NOMO-1 treated with DMSO at 0.1 percent for 48 hours (cell line): ENCODE data around the gene EOGT.

Experiments
- DNase-seq: peaks from one replicate; lab custom pipeline; 2025; ENCODE audit not compliant: unreplicated experiment; lab: John Stamatoyannopoulos, UW

Gene EOGT

DNA sequence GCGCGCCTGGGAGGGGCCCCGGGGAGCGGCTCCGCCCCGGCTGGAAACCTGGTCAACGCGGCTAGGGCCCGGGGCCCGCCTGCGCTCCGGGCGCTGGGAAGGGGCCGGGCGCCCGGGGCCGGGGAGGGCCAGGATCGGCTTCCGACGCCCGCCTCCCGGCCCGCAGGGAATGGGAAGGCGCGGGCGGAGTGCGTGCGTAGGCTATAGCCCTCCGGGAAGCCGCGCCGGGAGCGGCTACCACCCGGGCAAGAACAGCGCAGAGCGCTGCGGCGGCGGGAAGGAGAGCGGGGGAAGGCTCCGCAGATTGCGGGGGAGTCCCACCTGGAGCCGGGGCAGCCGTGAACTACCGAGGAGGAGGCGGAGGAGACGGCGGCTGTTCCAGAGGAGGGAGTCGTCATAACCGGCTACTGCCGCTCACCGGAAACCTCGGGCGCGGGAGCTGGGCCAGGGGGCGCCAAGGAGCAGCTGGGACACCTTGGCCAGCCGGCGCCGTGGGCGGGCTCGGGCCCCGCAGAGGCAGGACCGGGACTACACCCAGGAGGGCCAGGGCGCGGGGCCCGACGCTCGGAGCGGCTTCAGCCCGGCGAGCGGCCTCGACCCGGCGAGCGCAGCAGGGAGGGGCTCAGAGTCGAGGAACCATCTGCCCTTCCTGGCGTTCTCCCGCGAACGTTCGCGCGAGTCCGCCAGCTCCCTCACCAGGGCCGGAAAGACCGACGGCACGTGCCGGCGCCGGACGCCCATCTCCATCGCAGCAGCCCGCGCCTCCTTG is at the start of gene EOGT:
EOGT (minus strand) TSS at position 432 of the 769 bp plus-strand sequence. CDS start 3,838 bp downstream, outside the sequence.
- peak; percentile 69 for DNase-seq

DNA sequence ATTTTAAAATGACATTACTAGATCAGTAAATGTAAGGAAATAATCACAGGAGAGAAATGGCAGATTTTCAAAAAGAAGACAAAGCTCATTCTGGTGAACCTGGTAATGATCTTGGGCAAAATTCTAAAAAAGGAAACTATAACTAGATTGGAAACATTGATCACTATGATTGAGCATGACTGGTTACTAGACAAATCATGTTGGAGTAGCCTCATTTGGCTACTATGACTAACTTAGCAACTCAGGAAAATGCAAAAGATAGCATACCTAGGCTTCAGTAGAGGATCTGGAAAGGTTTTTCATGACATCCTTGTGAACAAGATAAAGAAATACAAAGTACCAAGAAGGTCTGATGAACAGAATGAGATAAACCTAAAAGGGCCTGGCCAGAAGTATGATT is 46.2 kb upstream of the EOGT start:
- DNase-seq: no peak

DNA sequence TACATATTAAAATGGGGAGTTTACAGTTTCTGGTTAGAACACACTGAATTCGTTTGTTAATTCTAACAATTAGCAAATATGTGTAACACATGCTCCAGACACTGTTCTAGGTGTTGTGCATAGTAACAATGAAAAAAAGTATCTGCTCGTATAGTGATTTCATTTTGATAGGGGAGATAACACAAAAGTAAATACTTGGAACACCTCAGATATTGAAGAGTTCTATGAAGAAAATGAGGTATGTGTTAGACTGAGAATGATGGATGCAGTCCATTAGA is 45.4 kb upstream of the EOGT start:
- DNase-seq: no peak

DNA sequence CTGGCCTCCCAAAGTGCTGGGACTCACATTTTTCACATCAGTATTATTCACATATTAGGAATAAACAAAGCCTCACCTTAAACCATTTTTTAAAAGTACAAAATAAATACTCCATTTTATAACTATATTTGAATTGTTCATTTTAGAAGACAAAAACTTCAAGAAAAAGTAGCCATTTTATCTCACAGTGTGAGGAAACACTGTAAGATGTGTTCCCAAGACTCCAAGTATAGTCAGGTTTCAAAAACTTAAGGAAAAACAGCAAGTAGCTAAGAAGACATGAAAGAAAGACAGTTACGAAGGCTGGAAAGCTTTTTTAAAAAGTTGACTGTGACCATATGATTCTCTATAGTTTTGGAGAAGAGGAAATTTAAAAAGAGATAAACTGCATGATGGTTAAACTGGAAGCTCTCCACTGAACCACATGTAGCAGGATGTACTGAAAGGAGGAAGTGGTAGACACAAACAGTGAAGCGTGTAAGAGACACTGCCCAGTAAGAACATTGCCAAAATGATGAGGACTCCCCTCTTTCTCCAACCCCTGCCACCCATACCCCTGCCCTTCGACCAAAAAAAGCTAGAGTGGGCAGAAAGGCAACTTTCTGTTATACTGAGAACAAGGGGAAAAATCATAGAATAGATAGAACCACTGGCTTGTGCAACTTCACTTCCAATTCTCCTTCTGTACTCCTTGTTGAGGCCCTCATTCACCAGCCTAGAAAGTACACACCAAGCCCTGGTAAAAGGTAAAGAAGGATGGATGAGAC is 44.9 kb upstream of the EOGT start:
- DNase-seq: peak; percentile 58

DNA sequence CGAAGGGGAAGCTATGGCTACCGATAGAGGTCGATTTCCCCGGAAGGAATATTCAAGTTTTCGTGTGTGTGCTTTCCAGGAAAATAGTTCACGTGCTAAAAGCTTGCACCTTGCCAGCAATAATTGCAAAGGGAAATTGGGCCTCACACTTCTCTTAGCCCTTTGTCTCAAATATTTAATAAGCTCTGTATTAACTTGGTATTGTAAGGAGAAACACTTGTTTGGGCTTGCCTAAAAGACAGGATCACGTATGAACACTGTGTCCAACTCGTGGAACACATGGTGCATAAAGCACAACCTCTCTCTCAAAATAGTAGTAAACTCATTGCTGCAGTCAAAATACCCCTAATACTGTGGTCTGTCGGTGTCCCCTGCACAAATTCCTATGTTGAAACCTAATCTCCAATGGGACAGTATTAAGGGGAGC is 39.0 kb upstream of the EOGT start:
- no peak for DNase-seq

DNA sequence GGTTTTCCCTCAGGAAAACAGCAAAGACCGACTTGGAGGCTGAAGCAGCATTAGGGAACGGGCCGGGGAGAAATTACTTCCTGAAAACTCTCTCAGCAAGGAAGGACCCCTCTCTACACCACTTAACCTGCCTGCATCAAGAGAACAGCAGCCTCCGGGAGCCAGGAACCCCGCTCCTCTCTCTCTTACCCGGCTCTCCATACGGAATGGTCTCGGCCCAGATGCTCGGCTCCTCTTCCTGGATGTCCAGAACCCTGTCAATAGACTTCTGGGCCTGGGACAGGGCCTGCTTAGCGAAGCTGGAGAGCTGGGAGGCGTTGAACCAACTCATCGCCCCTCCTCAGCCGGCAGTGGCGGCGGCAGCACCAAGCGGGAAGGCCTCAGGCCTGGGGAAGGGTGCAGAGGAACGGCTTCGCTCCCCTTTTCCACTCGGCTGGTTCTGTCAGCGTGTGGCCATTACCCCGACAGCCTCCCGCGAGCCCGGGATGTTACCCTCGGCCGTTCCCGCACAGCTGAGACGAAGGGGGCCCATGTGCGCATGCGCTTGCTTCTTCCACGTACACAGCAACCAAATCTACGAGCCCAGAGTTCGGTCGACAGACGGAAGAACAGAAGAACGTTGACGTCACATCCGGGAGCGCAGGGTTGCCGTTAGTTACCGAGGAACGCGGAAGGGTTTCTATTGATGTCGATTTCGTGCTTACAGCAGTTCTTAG is 38.4 kb upstream of the EOGT start, which contains the start of gene TMF1:
TMF1 (minus strand) TSS at position 578 of the 716 bp plus-strand sequence; CDS start at position 331, 247 bp downstream.
- DNase-seq: no peak

DNA sequence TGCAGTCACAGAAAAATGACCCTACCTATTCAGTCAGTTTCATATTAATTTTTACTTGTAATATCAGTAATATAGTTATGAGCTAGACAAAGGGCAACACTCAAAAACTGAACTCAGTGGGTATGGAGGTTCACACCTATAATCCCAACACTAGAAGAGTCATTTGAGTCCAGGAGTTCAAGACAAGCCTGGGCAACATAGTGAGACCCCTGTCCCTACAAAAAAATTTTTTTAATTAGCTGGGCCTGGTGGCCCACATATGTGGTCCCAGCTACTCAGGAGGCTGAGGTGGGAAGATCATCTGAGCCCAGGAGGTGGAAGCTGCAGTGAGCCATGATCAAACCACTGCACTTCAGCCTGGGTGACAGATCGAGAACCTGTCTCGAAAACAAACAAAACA is 35.5 kb upstream of the EOGT start:
- DNase-seq: no peak

DNA sequence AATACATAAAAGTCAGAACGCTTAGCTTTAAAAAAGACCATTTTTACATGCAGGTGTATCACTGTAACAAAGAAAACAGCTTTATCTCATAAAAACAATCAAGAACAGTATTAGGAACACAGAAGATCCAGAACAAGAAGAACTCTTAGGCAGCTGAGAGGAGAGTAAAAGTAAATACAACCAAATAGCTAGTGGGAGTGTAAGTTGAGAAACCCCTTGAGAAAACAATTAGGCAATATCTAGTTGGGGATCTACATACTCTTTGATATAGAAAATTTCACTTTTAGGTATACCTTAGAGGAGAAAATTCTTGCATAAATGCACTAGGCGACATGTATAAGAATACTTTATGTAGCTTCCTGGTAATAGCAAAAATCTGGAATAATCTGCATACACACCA is 31.1 kb upstream of the EOGT start:
- DNase-seq: no peak

DNA sequence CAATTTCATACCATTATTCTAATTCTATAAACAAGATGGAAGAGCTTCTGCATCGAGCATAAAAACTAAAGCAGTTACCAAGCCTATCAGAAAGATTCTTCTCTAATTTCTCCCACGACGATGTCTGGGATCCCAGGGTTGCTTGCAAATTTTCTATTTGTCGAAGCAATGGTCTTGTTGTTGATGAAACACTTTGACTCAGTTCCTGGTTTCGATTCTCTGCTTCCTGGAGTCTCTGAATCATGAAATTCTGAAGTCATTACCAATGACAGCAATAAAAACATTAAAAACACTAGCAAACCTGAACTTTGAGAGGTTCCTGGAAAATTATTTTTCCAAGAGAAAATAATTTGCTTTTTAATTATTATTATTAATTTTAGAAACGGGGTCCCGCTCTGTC is 20.0 kb upstream of the EOGT start:
- peak; percentile 81 for DNase-seq

DNA sequence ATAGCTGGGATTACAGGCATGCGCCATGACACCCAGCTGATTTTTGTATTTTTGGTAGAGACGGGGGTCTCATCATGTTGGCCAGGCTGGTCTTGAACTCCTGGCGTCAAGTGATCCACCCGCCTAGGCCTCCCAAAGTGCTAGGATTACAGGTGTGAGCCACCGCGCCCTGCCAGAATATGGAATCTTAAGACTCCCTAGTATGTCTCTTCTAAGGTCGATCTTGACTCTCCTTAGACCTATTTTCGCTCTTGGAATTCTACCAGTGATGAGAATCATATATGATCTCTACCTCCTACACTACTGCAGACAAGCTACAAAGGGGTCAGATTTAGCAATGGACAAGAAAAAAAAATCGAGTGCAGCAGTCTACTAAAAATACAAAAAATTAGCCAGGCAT is 19.3 kb upstream of the EOGT start:
- DNase-seq: no peak

DNA sequence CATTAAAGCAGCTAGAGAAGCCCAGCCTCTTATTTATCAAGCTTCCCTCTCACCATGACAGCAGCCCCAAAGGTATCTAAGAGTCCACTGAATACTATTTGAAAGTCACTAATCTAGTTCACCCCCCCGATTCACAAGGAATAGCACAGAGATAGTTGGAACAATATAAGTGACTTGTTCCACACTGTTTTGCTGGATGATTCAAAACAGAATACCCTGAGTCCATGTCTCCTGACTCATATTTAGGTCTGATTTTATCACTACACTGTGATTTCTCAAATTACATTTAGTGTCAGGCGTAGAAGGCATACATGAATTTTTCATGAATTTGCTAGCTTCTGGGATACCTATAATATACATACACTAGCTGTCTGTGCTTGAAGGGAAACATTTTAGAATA is 18.7 kb upstream of the EOGT start:
- DNase-seq: no peak

DNA sequence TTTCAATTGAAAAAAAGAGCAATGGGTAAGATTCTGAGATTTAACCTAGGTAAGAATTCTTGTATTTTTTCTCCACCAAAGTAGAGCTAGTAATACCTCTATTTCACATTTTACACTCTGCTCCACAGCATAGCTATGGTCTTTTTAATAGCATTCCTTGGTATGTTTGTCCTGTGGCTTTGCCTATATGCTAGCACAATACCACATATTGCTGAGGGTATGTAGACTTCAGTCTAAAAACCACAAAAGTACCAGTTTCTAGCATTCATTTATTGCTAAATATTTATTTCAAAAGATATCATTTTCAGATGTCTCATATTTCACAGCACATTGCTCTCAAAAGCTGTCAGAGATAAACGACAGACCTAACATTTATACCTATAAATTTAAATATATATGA is 18.2 kb upstream of the EOGT start:
- no peak for DNase-seq

DNA sequence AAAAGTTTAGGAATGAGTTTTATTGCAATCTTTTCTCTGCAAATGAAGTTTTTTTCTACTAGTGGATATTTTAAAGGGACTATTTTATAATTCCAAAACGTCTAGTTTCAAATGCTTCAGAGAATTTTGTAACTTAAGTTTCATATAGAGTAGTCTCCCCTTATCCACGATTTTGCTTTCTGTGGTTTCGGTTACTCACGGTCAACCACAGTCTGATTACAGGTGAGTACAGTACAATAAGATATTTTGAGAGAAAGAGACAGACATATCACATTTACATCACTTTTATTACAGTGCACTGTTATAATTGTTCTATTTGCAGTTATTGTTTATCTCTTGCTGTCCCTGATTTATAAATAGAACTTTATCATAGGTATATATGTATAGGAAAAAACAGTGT is 7.4 kb upstream of the EOGT start:
- no peak for DNase-seq

DNA sequence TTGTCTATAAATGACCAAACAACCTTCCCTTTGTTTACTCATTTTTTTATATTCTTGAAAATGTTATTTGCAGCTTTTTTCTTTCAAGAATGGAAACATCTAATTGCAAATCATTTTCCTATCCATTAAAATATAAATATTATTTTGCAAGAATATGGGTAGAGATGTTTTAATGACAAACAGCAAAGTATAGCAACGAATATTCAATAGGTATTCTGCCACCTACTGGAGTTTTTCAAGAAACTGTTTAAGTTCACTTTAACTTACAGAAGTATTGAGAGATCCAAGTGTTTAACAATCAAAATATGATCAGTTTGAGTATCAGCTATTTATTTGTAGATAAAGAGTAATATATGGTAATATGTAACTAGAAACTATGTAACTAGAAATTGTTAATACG is 6.9 kb upstream of the EOGT start:
- peak; percentile 1 for DNase-seq

DNA sequence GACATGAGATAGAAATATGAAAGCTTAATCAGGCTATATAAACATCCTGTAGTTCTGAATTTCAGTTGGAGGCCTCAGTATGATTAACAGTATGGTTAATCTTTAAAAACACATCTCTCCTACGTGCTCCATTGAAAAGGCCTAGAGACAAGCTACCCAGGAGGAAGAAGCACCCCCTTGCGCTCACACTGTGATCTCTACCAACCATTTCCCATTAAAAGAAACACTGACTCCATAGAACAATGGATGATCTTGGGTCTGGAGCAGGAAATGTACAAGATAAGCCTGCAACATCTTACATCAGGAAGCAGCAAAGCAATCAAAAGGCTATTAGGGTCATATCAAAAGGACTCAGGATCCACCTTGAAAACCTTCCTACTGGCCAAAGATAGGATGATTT is 3.4 kb upstream of the EOGT start:
- DNase-seq: no peak

DNA sequence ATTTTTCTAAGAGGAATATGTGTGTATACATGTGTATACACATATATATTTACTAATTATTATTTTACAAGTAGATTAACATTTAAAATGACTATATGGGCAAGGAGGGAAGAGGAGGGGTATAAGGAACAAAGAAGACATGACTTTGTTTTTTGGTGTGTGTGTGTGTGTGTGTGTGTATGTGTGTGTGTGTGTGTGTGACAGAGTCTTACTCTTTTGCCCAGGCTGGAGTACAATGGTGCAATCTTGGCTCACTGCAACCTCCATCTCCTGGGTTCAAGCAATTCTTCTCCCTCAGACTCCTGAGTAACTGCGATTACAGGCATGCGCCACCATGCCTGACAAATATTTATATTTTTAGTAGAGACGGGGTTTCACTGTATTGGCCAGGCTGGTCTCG is 2.6 kb upstream of the EOGT start:
- DNase-seq: no peak

DNA sequence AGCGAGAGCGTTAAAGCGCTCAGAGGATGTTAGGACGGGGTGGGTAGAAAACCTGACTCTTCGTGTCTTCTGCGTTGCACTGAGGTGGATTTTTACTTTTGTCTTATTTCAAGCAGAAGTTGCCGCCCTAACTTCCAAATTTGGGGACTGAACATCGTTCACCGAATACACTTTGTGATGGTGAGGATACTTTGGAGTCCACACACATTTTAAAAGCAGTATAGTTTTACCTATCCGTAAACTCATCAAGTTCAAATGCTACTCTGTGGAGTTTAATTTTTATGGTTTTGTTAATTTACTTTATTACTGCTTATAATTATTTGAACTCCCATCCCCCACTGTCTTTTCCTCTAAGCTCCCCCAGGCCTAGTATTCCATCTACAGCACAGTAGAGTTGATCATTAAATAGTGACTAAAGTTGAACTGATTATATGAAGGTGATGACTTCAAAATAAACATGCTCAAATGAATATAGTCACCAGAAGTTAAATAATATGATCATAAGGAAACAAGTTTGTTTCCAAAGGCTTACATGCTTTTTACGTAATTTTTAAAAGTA is 617 bp upstream of the EOGT start:
- no peak for DNase-seq

DNA sequence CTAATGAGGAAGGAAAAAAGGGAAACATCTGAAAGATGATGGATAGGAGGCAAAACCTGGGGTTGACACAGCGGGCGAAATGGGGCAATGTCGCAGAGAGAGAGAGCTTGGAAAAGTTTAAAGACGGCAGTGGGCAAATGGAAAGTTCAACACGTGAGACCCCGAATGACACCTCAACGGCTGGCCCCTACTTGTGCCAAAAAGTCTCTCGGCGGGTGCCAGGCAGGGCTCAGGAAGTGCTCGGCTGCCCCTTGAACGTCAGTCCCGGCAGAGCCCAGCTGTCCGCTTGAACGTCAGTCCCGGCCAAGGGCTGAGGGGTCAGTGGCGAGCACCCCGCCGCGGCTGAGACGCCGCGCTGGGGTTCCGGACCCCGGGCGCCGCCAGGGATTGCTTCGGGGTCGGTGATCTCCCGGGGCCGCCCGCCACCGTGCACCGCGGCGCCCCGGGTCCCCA is 658 bp downstream of the EOGT start:
- peak; percentile 18 for DNase-seq

DNA sequence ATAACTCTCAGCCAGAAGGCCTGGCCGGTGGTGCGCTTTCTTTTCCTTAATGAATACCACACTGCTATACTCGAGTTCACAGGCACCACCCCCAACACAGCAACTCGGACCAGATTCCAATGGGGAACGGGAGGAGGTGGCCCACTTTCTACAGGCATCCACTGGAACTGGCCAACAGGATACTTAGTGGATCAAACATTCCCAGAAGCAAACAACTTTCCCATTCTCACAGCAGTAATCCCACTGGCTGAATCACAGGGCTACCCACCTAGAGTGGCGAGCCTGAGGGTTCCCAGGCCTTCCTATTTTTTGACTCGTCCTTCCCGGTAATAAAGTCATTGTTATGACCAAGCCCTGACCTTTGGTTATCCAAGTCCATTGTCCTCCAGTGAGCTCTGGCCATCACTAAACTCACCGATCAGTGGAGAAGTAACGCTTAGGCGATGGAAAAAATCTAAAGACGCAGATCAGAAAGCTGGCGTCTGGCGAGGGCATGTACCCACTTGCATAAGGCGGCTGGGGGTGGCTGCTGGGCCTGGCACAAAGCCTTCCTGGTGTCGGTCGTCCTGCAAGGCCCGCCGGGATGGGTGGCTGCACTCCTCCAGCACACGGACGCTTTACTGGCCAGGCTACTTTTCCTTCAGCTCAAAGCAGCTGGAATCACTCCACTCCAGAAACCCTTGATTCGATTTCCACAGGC is 1.2 kb downstream of the EOGT start:
- DNase-seq: no peak

DNA sequence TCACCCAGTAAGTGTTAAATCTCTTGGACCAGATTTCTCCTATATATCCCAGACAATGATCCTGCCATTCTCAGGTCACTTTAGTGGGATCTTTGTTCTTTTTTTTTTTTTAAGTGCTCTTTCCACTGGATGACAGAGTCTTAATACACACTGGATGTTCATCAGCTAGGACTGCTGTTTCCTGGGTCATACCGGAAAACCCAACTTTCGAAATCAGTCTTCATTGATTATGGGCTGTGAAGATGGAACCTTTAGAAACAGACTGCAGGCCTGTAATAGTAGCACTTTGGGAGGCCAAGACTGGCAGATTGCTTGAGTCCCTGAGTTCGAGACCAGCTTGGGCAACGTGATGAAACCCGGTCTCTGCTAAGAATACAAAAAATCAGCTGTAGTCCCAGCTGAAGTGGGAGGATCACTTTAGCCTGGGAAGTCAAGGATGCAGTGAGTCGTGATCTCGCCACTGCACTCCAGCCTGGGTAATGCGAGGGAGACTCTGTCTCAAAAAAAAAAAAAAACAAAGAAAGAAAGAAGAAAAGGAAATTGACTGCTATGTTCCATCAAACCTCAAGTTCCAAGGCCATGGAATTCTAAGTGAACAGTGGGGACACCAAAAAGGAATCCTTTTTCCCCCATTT is 2.3 kb downstream of the EOGT start:
- DNase-seq: no peak
